Panc1 (cell line): ENCODE data around the gene PARVB. TPM values are rescaled to one million over a fixed set of nuclear protein-coding genes. Genes with fewer than 3 reads are reported as not detected.

ENCODE experiments used
- ATAC-seq: fragments of 200-7000 bp; cut with Tn5 transposase; 2 replicates; pipeline ENCODE4 v1.9.1; 2020; ENCODE audit warnings: mild to moderate bottlenecking, moderate library complexity
- BruUV-seq: library from RNA; stranded (reverse); fragments of 400-500 nt; replicated peaks from 2 replicates; lab custom pipeline; 2021; lab: Mats Ljungman, UMichigan
- CTCF ChIA-PET: fragments of 300-600 bp; sonication (Branson Sonifier 250); formaldehyde crosslinking; loops from one replicate; lab custom pipeline; 2022; ENCODE audit warnings: antibody characterized with exemption; lab: Charles Lee
- POLR2A ChIA-PET: fragments of 300-600 bp; sonication (Branson Sonifier 250); formaldehyde crosslinking; loops from one replicate; lab custom pipeline; 2022; ENCODE audit warnings: antibody characterized with exemption; lab: Charles Lee
- DNase-seq: peaks from one replicate; pipeline ENCODE4 v3.0.0-alpha.2; 2010; ENCODE audit warnings: low read depth, low spot score
- H3K27ac ChIP-seq: 2 replicates; pipeline ENCODE4 v1.5.1; 2011; ENCODE audit warnings: mild to moderate bottlenecking, low read length, inconsistent platforms
- H3K27me3 ChIP-seq: fragments of 200-500 bp; sonication (Bioruptor generic); 2 replicates; pipeline ENCODE4 v1.6.0; 2014; ENCODE audit warnings: low read length, inconsistent platforms; ENCODE audit not compliant: control insufficient read depth, insufficient read depth
- H3K36me3 ChIP-seq: fragments of 200-500 bp; sonication (Bioruptor generic); 2 replicates; pipeline ENCODE4 v1.5.1; 2014; ENCODE audit warnings: inconsistent platforms, mild to moderate bottlenecking, low read length, moderate library complexity; ENCODE audit not compliant: control insufficient read depth, insufficient read depth
- H3K4me1 ChIP-seq: 2 replicates; pipeline ENCODE4 v1.5.1; 2011; ENCODE audit warnings: inconsistent platforms, mild to moderate bottlenecking, low read length, moderate library complexity; ENCODE audit not compliant: control insufficient read depth, insufficient read depth
- H3K4me3 ChIP-seq, 2 experiments: 2 replicates each; pipeline ENCODE4 v1.5.1; 2011 to 2012; ENCODE audit warnings: low read depth in 2 of 2, low read length in 2 of 2, mild to moderate bottlenecking in 2 of 2, inconsistent platforms in 1 of 2, moderate library complexity in 1 of 2
- H3K9me3 ChIP-seq: fragments of 200-500 bp; sonication (Bioruptor generic); 2 replicates; pipeline ENCODE4 v1.5.1; 2014; ENCODE audit warnings: low read depth, mild to moderate bottlenecking, inconsistent platforms, low read length, moderate library complexity; ENCODE audit not compliant: control insufficient read depth, insufficient read depth
- CTCF ChIP-seq: fragments of 450-650 bp; IDR thresholded peaks from 2 replicates; pipeline ENCODE4 v1.5.1; 2017; ENCODE audit warnings: mild to moderate bottlenecking
- POLR2AphosphoS5 ChIP-seq: IDR thresholded peaks from 2 replicates; pipeline ENCODE4 v1.6.1; 2012; ENCODE audit warnings: mild to moderate bottlenecking, low read depth, low read length, moderate library complexity
- REST ChIP-seq, 2 experiments: IDR thresholded peaks; 2 replicates each; pipeline ENCODE4 v1.6.1; 2011 to 2012; ENCODE audit warnings: low read depth in 2 of 2, control low read depth in 1 of 2, low read length in 1 of 2, mild to moderate bottlenecking in 1 of 2, moderate library complexity in 1 of 2; ENCODE audit not compliant: insufficient read depth in 1 of 2
- SIN3A ChIP-seq: IDR thresholded peaks from 2 replicates; pipeline ENCODE4 v1.6.1; 2012; ENCODE audit warnings: low read depth, mild to moderate bottlenecking, low read length, moderate library complexity, borderline replicate concordance; ENCODE audit not compliant: insufficient read depth
- TCF7L2 ChIP-seq: IDR thresholded peaks from 2 replicates; pipeline ENCODE4 v1.6.1; 2011; ENCODE audit warnings: mild to moderate bottlenecking, low read depth, low read length, inconsistent platforms
- in situ Hi-C: cut with HindIII; loops from 2 replicates; pipeline ENCODE4 v1.10.0; 2016; ENCODE audit warnings: low sequenced_read_pairs, low pct_unique_long_range_greater_than_20kb
- intact Hi-C: fragments of 100-400 bp; cut with micrococcal nuclease; formaldehyde crosslinking; loops from one replicate; pipeline ENCODE4 v1.10.0; 2022; ENCODE audit not compliant: unreplicated experiment
- total RNA-seq: library from RNA; stranded (reverse); gene quantifications from one replicate; pipeline ENCODE4 v1.2.1, GENCODE V29; 2021; ENCODE audit not compliant: unreplicated experiment

PARVB gene
- total RNA-seq, 1 experiment from 2014 or later: 28.1 TPM

- Histone ChIP-seq H3K27ac (no peak overlapping the region), H3K27me3 (no peaks in the 10 kb centered on the region), H3K4me1 (no peaks in the 10 kb centered on the region), H3K4me3 (no peak overlapping the region), H3K9me3 (no peaks in the 10 kb centered on the region), H3K36me3 (no peaks in the 10 kb centered on the region)
- TF ChIP-seq POLR2AphosphoS5 (no peak), CTCF (no peak), REST (IDR thresholded peaks at IDR 0.05; ENCODE audit: insufficient read depth in 1 of 2, low read depth in 2 of 2, low read length in 1 of 2) (no peak), SIN3A (no peak), TCF7L2 (no peak)
- ChIA-PET CTCF (no interaction called here), POLR2A (no interaction called here)
- no TSS peak for BruUV-seq
- DNase-seq: no peak
- in situ Hi-C loops: no loop called here
- no peak for ATAC-seq
- intact Hi-C loops: no loop called here
These were observed 196.9 kb downstream of the PARVB start for GRCh38 chr22:44220727-44221680.

- no peak overlapping the region for H3K4me3 ChIP-seq
- TF ChIP-seq SIN3A (no peak), REST (IDR thresholded peaks at IDR 0.05; ENCODE audit: insufficient read depth in 1 of 2, low read depth in 2 of 2, low read length in 1 of 2) (no peak), TCF7L2 (no peak)
- H3K4me1 ChIP-seq: no peaks in the 10 kb centered on the region
- no peak for DNase-seq
- no TSS peak for BruUV-seq
- no peaks in the 10 kb centered on the region for H3K9me3 ChIP-seq
- H3K27me3 ChIP-seq: no peaks in the 10 kb centered on the region
- no peaks in the 10 kb centered on the region for H3K36me3 ChIP-seq
- intact Hi-C loops (no loop called here), in situ Hi-C loops (no loop called here)
- no peak overlapping the region for H3K27ac ChIP-seq
- ChIA-PET CTCF (no interaction called here), POLR2A (no interaction called here)
- ATAC-seq: no peak
These were observed 197.8 kb downstream of the PARVB start for GRCh38 chr22:44221710-44222475.

Other genes starting within 250 kb of the PARVB start
- 0.21 TPM for gene EFCAB6, start 212.0 kb upstream of the PARVB start, total RNA-seq
- 12.0 TPM for gene SULT4A1, start 161.8 kb upstream of the PARVB start, total RNA-seq
- not detected for gene PNPLA5, start 132.3 kb upstream of the PARVB start, total RNA-seq
- gene PNPLA3, start 100.5 kb upstream of the PARVB start, total RNA-seq: 4.9 TPM
- gene SAMM50, start 68.9 kb upstream of the PARVB start, total RNA-seq: 40.5 TPM
- gene PARVG, start 156.6 kb downstream of the PARVB start, total RNA-seq: 0.21 TPM